ENCODE measurements around the gene MB21D2.

DNA sequence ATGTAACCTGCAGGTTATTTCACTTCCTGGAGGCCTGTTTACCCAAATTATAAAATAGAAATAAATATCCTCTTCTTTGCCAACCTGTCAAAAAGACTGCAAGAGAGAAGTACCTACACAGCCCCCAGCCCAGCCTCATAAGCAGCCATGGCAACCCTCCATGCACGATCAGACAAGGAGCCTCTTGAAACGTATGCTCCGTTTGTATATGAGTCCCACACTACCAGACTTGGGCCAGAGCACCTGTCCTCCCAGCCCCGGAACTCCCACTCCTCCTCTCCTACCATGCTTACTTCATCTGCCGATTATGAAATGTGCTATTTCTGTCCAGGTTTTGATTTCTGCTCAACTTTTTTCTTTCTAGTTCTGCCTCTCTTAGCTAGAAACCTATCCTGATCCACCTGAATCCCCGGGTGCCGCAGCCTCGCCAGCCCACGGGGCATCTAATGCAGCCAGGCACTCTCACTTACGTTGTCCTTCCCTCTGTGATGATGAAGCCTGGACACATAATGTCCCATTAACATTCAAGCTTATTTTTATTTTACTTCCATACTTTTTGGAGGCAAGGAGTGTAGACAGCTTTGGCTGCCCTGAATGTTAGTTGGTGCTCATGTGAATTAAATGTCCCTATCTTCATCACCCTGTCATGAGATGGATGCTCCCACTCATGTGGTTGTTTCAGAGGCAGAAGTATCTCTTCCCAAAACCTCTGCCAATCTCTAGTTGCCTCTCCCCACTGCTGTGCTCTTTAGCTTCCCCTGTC, 73.8 kb downstream of the MB21D2 start:
- TF ChIP-seq GATA2 (IDR thresholded peaks at IDR 0.05; ENCODE audit: low read depth, low read length) (no peak), GATA3 (IDR thresholded peaks at IDR 0.05; ENCODE audit: low read depth, low read length) (no peak)

All from SH-SY5Y (cell line).